Eye (tissue), 1 donor: ENCODE data around the gene FOXJ3.
"Not testable (repeated sequence)": the region's sequence is repeated elsewhere in the genome, so short reads cannot be mapped to it uniquely, and the experiment has no call there.

Experiments
- DNase-seq: peaks from one replicate; pipeline ENCODE4 v3.0.0-alpha.2; 2015

Gene FOXJ3

DNA sequence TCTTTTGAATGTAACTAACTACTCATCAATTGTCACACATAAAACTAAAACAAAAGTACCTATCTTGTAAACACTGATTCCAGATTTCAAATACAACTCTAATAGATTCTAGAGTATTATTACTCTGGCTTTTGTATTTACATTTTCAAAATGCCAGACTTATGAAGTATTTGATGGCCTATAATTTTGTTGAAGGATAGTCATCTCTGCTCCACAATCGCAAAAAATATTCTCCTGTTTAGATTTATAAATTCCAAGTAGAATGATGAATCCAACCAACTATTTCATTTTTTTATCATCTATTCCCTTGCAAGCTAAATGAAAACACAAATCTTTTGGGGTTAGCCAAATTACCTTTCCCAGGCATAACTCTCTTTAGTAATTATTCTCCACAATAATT, 95.5 kb downstream of the FOXJ3 start:
- no peak for DNase-seq

DNA sequence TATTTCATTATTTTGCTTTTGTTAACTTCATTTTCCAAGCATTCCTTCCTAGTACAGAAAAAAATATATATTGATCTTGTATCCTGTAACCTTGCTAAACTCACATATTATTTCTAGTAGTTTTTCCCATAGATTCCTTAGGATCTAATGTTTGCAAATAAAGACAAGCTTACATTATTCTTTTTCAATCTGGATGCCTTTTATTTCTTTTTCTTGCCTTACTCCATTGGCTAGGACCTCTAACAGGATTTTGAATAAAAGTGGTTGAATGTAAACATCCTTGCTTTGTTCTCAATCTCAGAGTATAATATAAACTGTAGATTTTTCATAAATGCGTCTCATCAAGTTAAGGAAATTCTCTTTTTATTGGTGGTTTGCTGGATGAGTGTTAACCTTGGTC, 96.0 kb downstream of the FOXJ3 start:
- DNase-seq, result no peak

DNA sequence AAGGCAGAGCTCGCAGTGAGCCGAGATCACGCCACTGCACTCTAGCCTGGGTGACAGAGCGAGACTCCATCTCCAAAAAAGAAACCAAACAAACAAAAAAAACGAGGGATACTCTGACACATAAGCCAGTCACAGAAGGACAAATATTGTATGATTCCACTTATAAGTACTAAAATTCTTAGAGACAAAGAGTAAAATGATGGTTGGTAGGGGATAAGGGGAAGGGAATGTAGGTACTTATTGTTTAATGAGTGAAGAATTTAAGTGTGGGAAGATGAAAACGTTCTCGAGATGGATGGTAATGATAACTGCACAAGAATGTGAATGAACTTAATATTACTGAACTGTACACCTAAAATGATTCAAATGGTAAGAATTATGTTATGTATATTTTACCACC, 103.8 kb downstream of the FOXJ3 start:
- DNase-seq, result no peak

DNA sequence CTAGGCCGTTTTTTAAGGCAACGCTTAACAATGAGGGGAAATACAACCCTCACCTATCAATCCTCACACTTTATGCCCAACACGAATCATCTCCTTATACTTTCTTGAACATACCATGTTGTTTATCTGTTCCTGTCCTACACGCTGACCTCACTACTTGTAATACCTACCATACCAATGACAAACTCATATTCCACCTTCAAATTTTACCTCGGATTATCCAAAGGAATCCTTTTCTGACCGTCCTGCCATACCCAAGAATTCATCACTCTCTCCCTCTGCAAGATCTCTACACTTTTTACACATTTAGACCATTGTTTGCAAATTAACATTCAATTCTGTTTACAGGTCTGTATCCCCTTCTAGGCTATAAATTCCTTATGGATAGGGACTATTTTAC, 106.1 kb downstream of the FOXJ3 start:
- DNase-seq, result no peak

DNA sequence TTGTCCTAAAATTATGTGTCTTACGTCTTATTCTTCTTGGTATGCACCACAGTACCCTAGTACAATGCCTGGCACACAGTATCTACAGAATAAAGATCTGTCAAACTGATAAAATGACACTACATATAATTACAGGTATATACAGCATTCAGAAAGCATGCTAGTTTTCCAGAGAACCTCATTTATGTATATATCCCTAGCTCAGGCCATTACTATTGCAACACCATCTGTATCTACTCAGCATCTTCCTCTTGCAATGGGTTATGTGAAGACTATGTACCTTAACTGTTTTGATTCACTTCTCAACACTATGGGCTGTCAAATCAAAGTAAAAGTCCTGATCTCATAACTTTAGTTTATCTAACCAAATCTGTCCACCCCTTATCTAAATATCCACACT, 112.0 kb downstream of the FOXJ3 start:
- no peak for DNase-seq

DNA sequence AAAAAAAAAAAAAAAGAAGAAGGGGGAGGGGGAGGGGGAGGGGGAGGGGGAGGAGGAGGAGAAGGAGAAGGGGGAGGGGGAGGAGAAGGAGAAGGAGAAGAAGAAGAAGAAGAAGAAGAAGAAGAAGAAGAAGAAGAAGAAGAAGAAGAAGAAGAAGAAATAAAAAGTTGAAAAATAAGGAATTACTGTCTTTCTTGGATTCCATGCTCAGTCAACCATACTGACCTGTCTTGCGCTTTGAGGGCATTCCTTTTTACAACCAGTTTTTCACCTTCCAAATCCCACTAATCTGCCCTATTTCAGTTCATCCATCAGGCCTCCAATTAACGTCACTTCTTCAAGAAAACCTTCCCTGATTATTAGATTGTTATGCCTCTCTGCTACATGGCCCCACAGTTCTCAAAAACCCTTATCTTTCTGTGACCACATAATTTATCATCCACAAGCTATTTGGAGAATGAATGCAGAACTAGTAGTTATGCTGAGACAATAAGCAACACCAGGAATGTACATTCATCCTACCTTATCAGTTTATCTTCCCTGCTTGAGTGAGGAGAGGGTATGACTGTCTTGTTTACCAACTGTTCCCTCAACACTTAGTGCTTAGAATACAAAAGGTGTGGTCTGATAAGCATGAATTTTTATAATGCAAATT, 113.0 kb downstream of the FOXJ3 start:
- DNase-seq, result no peak

DNA sequence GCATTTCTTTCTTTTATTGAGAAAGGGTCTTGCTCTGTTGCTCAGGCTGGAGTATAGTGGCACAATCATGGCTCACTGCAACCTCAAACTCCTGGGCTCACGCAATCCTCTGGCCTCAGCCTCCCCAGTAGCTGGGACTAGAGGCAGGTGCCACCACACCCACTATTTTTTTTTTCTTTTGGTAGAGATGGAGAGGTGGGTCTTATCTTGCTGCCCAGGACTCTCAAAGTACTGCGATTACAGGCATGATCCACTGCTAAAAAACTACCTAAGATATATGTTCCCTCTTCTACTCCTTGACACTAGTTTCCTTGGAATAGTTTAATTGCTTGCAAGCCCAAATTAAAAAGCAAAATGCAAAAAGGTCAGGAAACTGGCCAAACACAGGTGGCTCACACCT, 113.6 kb downstream of the FOXJ3 start:
- no peak for DNase-seq

DNA sequence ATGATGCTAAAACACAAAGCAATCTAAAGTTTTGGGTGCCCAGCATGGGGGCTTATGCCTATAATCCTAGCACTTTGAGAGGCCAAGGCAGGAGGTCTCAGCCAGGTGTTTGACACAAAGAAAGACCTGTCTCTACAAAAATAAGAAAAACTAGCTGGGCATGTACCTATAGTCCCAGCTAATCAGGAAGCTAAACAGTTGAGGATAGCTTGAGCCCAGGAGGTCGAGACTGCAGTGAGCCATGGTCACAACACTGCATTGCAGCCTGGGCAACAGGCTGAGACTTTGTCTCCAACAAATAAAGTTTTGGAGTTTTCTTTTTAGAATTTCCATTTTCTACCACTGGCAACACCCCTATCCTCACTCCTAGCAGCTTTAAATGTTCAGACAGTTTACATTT, 115.4 kb downstream of the FOXJ3 start:
- no peak for DNase-seq

DNA sequence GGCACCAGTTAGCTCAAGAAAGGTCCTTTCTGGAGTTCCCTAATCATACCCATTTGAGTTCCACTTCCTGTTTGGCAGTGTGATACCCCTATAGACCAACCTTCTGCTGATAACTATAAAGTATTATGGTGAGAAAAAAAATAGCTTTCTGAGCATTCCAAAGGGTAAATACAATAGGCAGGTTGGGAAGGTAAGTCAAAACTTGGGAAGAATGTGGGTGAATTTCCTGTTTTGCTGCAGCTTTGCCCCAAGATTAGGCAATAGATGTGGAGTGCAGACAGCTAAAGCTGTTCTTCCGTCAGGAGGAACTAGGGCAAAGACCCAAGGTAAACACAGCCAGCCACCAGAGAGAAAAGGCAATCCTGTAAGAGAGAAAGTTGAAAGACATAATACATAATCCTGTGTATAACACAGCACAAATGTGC, 120.6 kb downstream of the FOXJ3 start:
- DNase-seq, result no peak

DNA sequence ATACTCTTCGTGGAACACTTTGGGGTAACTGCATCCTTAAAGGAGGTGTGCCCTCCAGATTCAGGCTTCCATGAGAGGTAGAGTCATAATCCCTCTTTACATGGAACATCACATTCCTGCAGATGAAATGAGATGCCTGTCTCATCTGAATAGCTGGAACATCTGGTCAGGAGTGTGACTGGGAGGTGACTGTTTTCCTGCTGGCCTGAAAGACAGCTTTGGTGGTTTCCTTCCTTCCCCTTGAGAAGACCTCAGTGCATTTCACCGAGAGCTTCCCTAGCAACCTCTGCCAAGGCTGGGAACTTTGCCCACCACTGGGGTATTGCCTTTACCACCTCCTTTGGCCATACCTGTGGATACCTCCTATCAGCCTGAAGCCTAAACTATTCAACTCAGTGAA, 123.8 kb downstream of the FOXJ3 start:
- DNase-seq, result no peak

DNA sequence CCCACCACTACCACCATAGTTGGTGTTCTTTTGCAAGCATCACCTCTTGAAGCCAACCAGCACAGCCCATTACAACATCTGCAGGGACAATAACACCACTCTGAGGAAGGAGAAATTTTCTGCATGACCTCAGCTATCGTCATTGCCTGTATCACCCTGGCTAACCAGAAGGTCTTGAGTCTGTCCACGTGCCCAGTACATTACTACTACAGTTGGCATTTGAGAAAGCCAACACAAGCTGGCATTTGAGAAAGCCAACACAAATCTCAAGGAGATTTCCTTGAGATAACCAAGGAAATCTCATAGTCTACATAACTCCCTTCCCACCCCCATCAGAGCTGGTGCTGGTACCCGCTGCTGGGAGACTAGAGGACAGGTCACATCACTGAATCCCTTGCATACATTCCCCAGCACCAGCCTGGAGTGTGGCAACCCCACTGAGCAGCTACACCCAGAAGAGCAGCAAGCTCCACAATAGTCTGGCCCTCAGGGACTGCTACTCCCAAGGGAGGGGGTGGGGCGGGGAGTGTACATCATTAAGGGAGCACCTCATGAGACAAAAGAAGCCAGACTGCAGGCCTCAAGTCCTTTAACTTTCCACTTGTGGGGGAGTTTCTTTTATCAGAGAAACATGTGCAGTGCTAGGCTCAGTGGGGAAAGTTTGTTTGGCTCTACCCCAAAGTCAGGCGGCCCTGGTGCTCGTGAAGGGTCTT, 124.5 kb downstream of the FOXJ3 start:
- no peak for DNase-seq

DNA sequence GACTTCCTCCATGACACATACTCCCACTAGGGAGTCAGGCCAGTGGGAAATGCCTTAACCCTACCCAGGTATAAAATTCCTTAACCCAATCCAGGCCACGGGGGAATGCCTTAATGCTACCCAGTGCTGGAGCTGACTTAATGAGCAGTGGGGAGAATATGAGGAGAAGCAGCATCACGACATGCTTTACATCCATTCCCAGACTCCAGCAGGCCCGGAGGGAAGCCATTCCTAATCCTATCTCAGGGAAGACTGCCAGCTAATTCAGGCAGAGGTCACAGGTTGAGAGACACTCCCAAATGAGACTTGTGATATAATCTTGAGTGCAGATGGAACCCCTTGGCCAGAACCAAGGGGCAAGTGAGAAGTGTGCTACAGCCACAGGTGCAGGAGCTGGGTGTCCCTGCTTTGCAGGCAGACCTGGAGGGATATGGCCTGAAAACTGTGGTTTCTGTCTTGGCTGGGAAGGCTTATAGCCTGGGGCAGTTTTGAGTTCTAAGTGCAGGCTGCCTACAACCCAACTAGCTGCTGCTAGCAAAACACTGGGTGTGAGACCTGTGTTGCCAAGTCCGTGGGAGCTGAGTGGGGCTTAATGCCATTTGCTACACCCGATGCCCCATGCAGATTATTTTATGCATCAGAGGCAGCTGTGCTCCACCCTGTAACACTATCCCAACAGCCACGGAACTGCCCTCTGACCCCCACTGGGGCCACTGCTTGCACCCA, 125.3 kb downstream of the FOXJ3 start:
- no peak for DNase-seq

DNA sequence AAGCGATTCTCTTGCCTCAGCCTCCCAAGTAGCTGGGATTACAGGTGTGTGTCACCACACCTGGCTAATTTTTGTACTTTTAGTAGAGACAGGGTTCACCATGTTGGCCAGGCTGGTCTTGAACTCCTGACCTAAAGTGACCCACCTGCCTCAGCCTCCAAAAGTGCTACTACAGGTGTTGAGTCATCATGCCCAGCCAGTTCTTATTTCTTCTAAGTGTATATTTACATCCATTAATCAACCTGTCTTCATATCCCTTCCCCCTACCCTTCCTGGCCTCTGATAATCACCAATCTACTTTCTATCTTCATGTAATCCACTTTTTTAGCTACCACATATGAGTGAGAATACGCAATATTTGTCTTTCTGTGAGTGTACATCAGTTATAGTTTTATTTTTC, 128.1 kb downstream of the FOXJ3 start:
- not testable (repeated sequence) for DNase-seq

DNA sequence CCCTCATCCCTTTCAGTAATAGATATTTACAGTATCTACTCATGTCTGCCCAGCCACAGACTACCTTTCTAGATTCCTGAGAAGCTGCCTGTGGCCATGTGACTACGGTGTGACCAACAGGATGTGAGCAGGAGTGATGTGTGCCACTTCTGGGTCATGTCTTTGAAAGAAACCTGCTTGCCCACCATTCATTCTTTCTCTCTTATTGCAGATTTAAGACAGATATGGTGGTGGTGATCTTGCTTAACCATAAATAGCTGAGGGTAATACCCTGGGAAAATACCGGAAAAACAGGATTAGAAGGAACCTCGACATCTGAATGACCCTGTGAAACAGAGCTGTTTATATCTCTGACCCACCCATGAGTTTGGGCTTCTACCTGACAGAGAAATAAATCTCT, 128.9 kb downstream of the FOXJ3 start:
- no peak for DNase-seq

DNA sequence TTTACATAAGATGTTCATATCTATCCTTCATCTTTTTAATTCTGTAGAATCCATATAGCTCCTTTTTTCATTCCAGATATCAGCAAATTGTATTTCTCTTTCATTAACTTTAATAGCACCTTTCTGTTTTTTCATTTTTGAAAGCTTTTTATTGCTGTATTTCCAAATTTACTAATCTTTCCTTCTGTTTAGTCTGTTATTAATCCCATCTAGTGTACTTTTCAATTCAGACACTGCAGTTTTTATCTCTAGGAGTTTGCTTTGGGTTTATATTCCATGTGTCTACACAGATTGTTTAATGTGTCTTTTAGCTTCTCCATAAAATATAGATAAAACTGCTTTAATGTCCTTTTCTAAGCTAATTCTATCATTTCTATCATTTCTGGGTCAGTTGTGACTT, 133.0 kb downstream of the FOXJ3 start:
- DNase-seq, result no peak

DNA sequence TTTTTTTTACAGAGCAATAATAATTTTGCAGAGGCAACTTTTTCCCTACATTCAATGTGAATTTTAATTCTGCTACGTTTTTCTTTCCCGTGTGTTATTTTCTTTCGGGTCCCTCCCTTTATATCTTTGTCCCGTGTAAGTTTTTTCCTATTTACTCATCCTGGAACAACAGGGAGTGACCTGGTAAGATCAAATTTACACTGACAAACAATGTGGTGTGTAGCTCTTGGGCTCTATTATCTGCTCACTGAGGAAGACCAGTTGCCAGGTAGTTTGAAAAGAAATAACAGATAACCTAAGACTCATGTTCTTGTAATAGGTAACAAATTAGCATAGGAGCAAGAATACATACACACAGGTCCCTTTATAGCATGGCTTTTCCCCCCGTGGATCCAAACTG, 136.8 kb downstream of the FOXJ3 start:
- DNase-seq, result no peak

DNA sequence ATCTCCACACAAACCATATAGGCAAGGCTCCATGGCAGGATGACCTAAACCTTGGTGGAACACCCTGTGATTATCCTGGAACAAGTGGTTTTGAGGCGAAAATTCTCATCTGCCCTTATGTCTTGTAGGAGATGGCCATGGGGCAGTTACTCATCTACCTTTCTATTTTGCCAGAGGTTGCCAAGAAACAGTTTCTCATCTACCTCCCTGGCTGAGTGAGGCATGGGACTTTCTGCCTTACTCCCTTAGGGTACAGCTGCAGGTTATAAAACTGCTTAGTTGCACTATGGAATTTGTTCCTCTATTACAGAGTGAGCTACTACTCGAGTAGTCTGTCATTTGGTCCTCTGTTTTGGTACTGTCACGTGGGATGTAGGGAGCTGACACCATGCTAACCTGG, 139.2 kb downstream of the FOXJ3 start:
- DNase-seq, result no peak

DNA sequence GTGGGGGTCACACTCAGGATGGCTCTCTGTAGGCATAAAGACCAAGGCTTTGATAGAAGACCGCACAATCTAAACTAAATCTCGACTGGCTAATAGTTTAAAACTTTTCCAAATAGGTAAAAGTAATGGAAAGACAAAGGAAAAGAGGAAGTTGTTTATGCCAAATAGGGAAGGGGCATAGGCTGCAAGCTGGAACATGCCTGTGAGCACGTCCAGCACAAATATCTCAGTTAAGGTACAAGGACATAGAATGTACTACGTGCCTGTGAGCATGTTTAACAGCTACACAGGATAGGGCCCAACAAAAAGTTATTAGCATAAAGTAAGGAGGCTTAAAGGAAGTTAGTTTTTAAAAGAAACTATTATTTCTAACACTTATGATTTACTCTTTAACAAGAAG, 142.9 kb downstream of the FOXJ3 start:
- no peak for DNase-seq

DNA sequence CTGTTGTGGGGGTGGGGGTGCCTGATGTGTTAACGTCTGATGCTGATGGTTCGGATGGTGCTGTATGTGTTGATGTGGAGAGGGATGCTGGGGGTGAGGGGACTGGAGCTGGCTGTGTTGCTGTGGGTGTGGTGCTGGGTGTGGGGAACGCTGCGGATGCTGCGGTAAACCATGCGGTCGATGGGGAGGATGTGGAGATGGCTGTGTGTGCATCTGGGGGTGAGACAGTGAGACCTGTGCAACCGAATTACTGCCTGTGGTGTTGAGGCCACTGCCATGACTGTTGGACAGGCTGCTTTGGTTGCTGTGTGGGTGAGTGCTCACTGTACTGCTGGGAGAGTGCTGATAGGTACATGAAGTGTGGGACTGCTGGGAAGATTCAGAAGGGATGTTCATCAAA, 143.7 kb downstream of the FOXJ3 start:
- no peak for DNase-seq

DNA sequence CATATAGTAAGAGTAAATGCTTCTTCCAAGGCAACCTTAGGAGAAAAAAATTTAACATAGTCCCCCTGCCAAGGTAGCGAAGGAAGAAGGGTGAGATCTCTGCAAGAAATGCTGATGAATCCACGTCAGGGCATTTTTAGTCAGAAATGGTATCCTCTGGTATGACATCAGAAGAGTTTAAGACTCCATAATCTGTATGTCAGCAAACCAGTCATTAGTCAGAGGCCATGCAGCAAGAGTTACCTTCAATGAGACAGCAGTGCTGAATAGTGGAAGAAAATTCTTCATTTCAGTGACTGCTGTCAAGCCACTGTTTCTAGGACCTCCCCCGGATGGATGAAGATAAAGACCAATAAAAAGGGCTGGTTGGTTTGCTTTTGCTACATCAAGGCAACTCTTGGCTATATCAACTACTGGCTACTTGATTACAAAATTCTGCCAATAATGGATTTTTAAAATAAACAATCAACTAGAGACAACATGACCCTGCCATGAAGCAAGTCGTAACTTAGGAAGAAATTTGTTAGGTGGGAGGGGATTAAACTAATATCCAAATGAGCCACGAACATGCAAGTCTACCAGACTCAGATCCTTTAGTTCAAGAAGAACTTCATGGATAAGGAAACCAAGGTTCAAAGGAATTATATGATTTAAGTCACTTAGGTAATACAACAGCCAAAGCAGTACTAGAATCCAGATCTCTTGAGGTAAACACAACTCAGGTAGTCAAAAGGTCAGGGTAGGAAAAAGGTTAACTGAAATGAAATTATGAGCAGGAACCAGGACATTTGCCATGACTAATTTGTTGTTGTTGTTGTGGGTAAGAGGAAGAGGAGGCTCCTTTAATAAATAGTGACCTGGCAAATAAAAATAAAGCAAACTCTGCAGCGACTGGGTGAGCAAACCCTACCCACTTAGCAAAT, 144.8 kb downstream of the FOXJ3 start:
- no peak for DNase-seq

DNA sequence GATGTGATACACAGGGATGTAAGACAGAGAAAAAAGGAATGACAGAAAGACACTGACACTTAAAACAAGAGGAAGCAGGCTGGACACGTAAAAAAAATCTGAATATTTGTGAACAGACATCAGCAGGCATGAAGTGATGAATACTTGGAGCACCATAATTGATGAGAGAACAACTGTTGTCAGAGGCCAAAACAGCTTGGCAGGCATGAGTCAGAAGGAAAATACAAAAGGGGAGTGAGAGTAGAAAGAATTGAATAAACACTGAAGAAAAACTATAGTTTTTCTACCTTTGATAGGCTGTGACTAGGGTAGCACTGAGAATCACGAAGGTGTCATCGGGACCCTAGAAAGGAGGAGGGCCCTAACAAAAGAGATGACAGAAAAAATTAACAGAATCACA, 148.9 kb downstream of the FOXJ3 start:
- DNase-seq, result no peak

DNA sequence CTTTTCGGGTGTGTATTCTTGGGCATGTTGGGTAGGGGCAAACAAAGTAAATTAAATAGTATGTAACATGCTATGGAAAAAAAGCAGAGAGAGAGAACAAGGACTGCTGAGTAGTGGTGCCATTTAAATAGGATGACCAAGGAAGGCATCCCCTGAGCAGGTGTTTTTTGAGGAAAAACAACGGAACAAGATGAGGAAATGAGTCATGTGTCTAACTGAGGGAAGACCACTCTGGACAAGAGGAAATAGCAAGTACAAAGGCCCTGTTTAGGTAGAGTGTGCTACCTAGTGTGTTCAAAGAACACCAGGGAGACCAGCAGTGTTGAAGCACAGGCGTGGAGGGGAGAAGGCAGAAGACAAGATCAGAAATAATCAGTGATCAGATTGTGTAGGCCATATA, 150.4 kb downstream of the FOXJ3 start:
- no peak for DNase-seq

DNA sequence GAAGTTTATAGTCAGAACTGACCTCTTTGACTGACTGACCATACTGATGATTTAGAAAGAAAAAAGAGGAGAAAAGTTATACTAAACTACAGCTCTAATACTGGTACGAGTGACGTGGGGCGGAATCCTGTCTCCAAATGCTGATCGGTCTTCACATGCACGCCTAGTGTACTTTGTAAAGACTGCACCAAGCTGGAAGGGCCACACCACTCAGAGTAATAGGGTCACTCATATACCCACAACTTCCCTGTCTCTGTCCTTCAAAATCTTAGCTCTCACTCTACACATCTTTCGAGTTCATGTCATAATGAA, 151.1 kb downstream of the FOXJ3 start:
- DNase-seq, result no peak
